ENCODE results near the gene RIC3. TPM values are rescaled to one million over a fixed set of nuclear protein-coding genes. Genes with fewer than 3 reads are reported as not detected.

Gene RIC3
- polyA plus RNA-seq, 4 donors: 0.45 to 3.7 (median 1.8) TPM

DNA sequence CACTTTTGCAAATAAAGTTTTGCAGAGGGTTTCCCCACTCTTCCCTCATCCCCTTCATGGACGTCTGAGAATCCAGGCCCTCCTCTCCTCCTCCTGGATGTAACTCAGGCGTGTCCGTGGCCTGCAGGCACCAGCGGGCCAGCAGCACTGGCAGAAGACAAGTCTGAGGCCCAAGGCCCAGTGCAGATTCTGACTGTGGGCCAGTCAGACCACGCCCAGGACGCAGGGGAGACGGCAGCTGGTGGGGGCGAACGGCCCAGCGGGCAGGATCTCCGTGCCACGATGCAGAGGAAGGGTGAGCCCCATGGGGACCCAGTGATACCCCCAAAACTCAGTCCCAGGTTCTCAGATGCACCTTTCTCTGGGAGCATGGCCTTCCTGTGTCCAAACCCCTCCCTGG, 73.5 kb downstream of the RIC3 start:
- DNase-seq (no peak), FAIRE-seq (no peak)
- Histone ChIP-seq H3K27me3 (ENCODE audit: control insufficient read depth in 3 of 3, insufficient read depth in 3 of 3, low read length in 3 of 3) (no peaks in the 10 kb centered on the region), H3K36me3 (ENCODE audit: control insufficient read depth in 3 of 3, insufficient read depth in 2 of 3, low read depth in 1 of 3, low read length in 3 of 3) (peaks cover 0 to 53% (median 0%) of the 10 kb centered on the region in 3 donors), H3K9me3 (ENCODE audit: control insufficient read depth in 2 of 2, insufficient read depth in 1 of 2, low read depth in 1 of 2, low read length in 1 of 2) (peaks cover 0 to 7% of the 10 kb centered on the region in 2 donors), H3K27ac (ENCODE audit: low read depth in 1 of 3, low read length in 2 of 3) (no peak overlapping the region), H3K4me3 (ENCODE audit: low read depth in 1 of 3, low read length in 3 of 3) (no peak overlapping the region), H3K4me1 (ENCODE audit: control insufficient read depth in 3 of 3, insufficient read depth in 2 of 3, low read depth in 1 of 3, low read length in 2 of 3) (peaks cover 0 to 25% (median 5%) of the 10 kb centered on the region in 3 donors)
- WGBS, 3 donors: 66 to 75% (median 71%) methylated on average over 11 to 12 of the region's 12 CpGs

DNA sequence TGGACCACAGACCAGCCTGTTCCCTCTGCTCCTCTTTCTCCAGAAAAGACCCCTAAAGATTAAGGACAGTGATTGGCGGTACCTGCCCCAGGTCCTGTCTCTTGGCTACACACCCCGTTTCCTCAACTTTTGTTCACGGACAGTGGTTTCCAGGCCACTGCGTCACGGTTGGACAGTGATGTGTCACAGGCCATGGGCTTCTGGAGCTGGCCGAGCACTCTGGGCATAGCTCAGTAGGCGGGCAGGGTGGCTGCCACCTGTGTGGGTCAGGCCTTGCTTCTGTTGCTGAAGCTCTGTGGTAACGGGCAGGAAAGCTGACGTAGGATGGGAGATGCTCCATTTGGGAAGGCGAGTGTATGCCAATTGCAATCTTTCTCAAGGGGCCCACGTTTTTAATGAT, 74.2 kb downstream of the RIC3 start:
- H3K4me1 ChIP-seq (ENCODE audit: control insufficient read depth in 3 of 3, insufficient read depth in 2 of 3, low read depth in 1 of 3, low read length in 2 of 3): peaks cover 0 to 25% (median 5%) of the 10 kb centered on the region in 3 donors
- H3K9me3 ChIP-seq (ENCODE audit: control insufficient read depth in 2 of 2, insufficient read depth in 1 of 2, low read depth in 1 of 2, low read length in 1 of 2): peaks cover 0 to 7% of the 10 kb centered on the region in 2 donors
- 91 to 92% (median 92%) methylated on average over 11 of the region's 11 CpGs for WGBS, 3 donors
- H3K4me3 ChIP-seq (ENCODE audit: low read depth in 1 of 3, low read length in 3 of 3): no peak overlapping the region
- no peak for FAIRE-seq
- H3K27ac ChIP-seq (ENCODE audit: low read depth in 1 of 3, low read length in 2 of 3): peak overlapping the region in 1 of 3 donors; percentile 24
- DNase-seq: no peak
- H3K27me3 ChIP-seq (ENCODE audit: control insufficient read depth in 3 of 3, insufficient read depth in 3 of 3, low read length in 3 of 3): no peaks in the 10 kb centered on the region
- H3K36me3 ChIP-seq (ENCODE audit: control insufficient read depth in 3 of 3, insufficient read depth in 2 of 3, low read depth in 1 of 3, low read length in 3 of 3): peaks cover 0 to 49% (median 0%) of the 10 kb centered on the region in 3 donors

DNA sequence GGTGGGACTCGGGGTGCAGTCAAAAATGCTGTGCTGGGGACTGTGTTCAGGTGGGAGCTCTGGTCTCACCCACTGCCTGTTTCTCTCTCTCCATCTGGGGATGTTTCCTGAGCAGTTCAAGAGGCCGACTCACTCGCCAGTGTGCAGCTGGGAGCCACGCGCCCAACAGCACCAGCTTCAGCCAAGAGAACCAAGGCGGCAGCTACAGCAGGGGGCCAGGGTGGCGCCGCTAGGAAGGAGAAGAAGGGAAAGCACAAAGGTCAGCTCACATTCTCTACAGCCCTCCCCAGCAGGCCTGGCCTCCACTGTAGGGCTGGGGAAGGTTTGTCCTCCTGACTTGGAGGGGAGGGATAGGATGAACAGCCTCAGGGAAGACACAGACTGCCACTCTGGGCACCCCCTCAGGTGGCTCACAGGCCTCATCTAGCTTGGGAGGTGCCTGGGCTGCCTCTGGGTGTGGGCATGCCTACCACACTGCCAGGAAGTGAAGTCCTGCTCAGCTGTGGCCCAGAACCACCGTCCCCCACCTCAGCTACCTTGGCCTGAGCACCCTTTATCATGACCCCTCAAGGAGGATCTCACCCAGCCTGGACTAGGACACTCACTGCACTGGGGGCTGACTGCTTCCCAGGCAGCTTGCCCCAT, 74.8 kb downstream of the RIC3 start:
- Histone ChIP-seq H3K27ac (ENCODE audit: low read depth in 1 of 3, low read length in 2 of 3) (peak overlapping the region in 2 of 3 donors; percentile 24 to 34), H3K36me3 (ENCODE audit: control insufficient read depth in 3 of 3, insufficient read depth in 2 of 3, low read depth in 1 of 3, low read length in 3 of 3) (peaks cover 0 to 49% (median 0%) of the 10 kb centered on the region in 3 donors), H3K27me3 (ENCODE audit: control insufficient read depth in 3 of 3, insufficient read depth in 3 of 3, low read length in 3 of 3) (no peaks in the 10 kb centered on the region), H3K9me3 (ENCODE audit: control insufficient read depth in 2 of 2, insufficient read depth in 1 of 2, low read depth in 1 of 2, low read length in 1 of 2) (peaks cover 0 to 7% of the 10 kb centered on the region in 2 donors), H3K4me3 (ENCODE audit: low read depth in 1 of 3, low read length in 3 of 3) (no peak overlapping the region), H3K4me1 (ENCODE audit: control insufficient read depth in 3 of 3, insufficient read depth in 2 of 3, low read depth in 1 of 3, low read length in 2 of 3) (peaks cover 0 to 25% (median 5%) of the 10 kb centered on the region in 3 donors)
- FAIRE-seq (no peak), DNase-seq (peak; percentile 67 to 82)
- 42 to 66% (median 57%) methylated on average over 6 to 9 of the region's 9 CpGs for WGBS, 3 donors

DNA sequence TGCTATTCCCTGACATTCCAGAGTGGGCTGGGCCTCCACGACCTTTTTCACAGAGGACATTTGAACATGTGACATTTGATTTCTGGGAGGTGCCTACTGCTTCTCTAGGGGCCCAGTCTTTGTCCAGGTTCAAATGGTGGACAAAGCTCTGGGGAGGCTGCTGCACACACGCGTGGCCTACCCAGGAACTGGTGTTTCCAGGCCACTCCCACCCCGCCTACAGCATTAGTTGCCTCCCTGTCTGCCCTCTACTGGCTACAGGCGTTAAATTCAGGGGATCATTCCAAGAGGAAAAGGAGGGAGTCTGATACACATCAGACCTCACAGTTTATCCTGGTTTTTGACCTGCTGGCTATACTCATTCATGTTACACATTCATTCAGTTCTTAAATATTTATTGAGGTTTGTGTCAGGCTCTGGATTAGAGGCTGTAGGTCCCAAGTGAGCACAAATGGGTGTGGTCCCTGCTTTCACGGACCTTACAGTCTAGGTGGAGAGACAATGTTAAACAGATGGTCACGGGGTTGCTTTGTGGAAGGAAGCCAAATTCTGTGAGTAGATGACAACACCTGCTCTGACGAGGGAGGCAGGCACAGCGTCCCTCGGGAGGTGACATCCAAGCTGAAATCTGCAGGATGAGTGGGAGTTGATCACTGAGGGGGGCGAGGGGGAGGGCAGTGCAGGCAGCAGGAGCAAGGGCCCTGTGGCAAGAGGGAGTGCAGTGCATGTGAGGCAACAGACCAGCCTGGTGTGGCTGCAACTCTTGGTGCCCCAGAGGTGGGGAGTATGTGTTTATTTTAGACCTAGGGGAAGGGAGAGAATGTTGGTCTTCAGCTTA, 76.0 kb downstream of the RIC3 start:
- H3K27ac ChIP-seq (ENCODE audit: low read depth in 1 of 3, low read length in 2 of 3): peak overlapping the region in 1 of 3 donors; percentile 9
- H3K4me1 ChIP-seq (ENCODE audit: control insufficient read depth in 3 of 3, insufficient read depth in 2 of 3, low read depth in 1 of 3, low read length in 2 of 3): peaks cover 0 to 25% (median 5%) of the 10 kb centered on the region in 3 donors
- H3K27me3 ChIP-seq (ENCODE audit: control insufficient read depth in 3 of 3, insufficient read depth in 3 of 3, low read length in 3 of 3): no peaks in the 10 kb centered on the region
- peaks cover 0 to 7% of the 10 kb centered on the region in 2 donors for H3K9me3 ChIP-seq (ENCODE audit: control insufficient read depth in 2 of 2, insufficient read depth in 1 of 2, low read depth in 1 of 2, low read length in 1 of 2)
- no peak overlapping the region for H3K4me3 ChIP-seq (ENCODE audit: low read depth in 1 of 3, low read length in 3 of 3)
- DNase-seq: peak; percentile 75 to 76
- WGBS, 3 donors: 29 to 49% (median 40%) methylated on average over 11 of the region's 11 CpGs
- peaks cover 0 to 37% (median 0%) of the 10 kb centered on the region in 3 donors for H3K36me3 ChIP-seq (ENCODE audit: control insufficient read depth in 3 of 3, insufficient read depth in 2 of 3, low read depth in 1 of 3, low read length in 3 of 3)
- FAIRE-seq: no peak

DNA sequence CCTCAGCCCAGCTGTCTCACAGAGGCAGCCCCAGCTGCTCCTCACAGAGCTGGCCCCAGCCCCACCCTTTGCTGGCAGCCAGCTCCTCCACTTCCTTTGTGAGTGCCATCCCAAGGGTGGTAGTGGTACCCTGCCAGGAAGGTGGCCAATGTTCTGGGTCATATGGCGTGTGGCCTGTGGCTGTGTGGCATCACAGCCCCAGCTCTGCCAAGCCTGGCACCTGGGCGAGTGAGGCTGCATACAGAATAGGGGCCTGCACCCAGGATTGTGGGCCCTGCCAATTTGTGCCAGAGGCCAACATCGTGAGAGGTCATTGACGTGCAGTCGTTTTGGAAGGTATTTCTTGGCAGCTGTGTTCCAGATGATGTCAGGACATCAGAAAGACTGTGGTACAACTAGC, 77.1 kb downstream of the RIC3 start:
- Histone ChIP-seq H3K27me3 (ENCODE audit: control insufficient read depth in 3 of 3, insufficient read depth in 3 of 3, low read length in 3 of 3) (no peaks in the 10 kb centered on the region), H3K9me3 (ENCODE audit: control insufficient read depth in 2 of 2, insufficient read depth in 1 of 2, low read depth in 1 of 2, low read length in 1 of 2) (peaks cover 0 to 7% of the 10 kb centered on the region in 2 donors), H3K36me3 (ENCODE audit: control insufficient read depth in 3 of 3, insufficient read depth in 2 of 3, low read depth in 1 of 3, low read length in 3 of 3) (peaks cover 0 to 28% (median 0%) of the 10 kb centered on the region in 3 donors), H3K4me3 (ENCODE audit: low read depth in 1 of 3, low read length in 3 of 3) (no peak overlapping the region), H3K4me1 (ENCODE audit: control insufficient read depth in 3 of 3, insufficient read depth in 2 of 3, low read depth in 1 of 3, low read length in 2 of 3) (peaks cover 0 to 26% (median 5%) of the 10 kb centered on the region in 3 donors), H3K27ac (ENCODE audit: low read depth in 1 of 3, low read length in 2 of 3) (peak overlapping the region in 1 of 3 donors; percentile 9)
- FAIRE-seq: no peak
- 74 to 92% (median 78%) methylated on average over 5 of the region's 5 CpGs for WGBS, 3 donors
- no peak for DNase-seq

DNA sequence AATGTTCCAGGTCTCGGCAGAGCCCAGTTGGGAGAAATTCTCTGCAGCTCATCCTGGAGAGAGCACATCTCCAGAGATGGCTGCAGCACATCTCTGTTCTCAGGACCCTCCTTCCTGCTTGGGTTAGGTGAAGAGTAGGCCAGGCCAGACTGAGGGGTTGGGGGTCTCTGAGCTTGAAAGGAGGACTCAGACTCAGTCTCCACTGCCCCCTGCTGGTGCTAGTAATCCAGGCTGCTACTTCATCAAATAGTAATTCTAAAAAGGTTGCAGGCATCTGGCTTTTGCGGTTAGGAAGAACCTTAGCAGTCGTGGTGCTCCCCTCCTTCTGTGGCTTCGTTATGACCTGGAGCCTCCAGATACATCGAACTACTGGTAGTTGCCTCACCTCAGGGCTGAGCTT, 78.1 kb downstream of the RIC3 start:
- Histone ChIP-seq H3K27me3 (ENCODE audit: control insufficient read depth in 3 of 3, insufficient read depth in 3 of 3, low read length in 3 of 3) (no peaks in the 10 kb centered on the region), H3K36me3 (ENCODE audit: control insufficient read depth in 3 of 3, insufficient read depth in 2 of 3, low read depth in 1 of 3, low read length in 3 of 3) (peaks cover 0 to 22% (median 0%) of the 10 kb centered on the region in 3 donors), H3K4me3 (ENCODE audit: low read depth in 1 of 3, low read length in 3 of 3) (no peak overlapping the region), H3K27ac (ENCODE audit: low read depth in 1 of 3, low read length in 2 of 3) (peak overlapping the region in 1 of 3 donors; percentile 13), H3K4me1 (ENCODE audit: control insufficient read depth in 3 of 3, insufficient read depth in 2 of 3, low read depth in 1 of 3, low read length in 2 of 3) (peaks cover 0 to 27% (median 5%) of the 10 kb centered on the region in 3 donors), H3K9me3 (ENCODE audit: control insufficient read depth in 2 of 2, insufficient read depth in 1 of 2, low read depth in 1 of 2, low read length in 1 of 2) (peaks cover 0 to 7% of the 10 kb centered on the region in 2 donors)
- FAIRE-seq: no peak
- no peak for DNase-seq
- 61 to 78% (median 63%) methylated on average over 5 of the region's 5 CpGs for WGBS, 3 donors

DNA sequence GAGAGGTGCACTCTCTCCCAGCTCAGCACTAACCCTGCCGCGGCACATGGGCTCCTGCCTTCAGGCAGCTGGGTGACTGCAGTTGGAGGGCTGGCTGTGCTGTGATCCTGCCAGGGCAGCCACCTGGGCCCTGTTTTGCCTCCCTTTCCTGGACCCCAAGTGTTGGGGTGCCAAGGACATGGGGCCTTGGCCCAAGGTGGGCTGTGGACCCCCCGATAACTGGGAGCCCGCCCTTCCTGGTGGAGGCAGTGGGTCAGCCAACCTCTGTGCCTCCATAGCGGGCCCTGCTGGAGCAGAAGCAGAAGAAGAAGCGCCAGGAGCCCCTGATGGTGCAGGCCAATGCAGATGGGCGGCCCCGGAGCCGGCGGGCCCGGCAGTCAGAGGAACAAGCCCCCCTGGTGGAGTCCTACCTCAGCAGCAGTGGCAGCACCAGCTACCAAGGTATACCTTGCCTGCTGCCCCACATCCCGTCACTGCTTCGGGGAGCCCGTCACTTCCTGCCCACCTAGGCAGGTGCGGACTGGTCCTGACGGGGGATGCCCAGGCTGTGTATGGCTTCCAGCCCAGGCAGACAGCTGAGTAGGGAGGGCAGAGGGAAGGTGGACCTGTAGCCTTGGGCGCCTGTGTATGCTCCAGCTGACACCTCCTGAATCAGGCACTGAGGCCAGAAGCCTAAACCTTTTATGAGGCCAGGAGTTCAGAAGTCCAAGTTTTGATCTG, 78.9 kb downstream of the RIC3 start:
- H3K27ac ChIP-seq (ENCODE audit: low read depth in 1 of 3, low read length in 2 of 3): no peak overlapping the region
- H3K9me3 ChIP-seq (ENCODE audit: control insufficient read depth in 2 of 2, insufficient read depth in 1 of 2, low read depth in 1 of 2, low read length in 1 of 2): peaks cover 0 to 7% of the 10 kb centered on the region in 2 donors
- DNase-seq: peak; percentile 40 to 50
- no peaks in the 10 kb centered on the region for H3K27me3 ChIP-seq (ENCODE audit: control insufficient read depth in 3 of 3, insufficient read depth in 3 of 3, low read length in 3 of 3)
- peaks cover 0 to 27% (median 5%) of the 10 kb centered on the region in 3 donors for H3K4me1 ChIP-seq (ENCODE audit: control insufficient read depth in 3 of 3, insufficient read depth in 2 of 3, low read depth in 1 of 3, low read length in 2 of 3)
- H3K4me3 ChIP-seq (ENCODE audit: low read depth in 1 of 3, low read length in 3 of 3): no peak overlapping the region
- 60 to 86% (median 66%) methylated on average over 16 to 17 of the region's 17 CpGs for whole genome bisulfite sequencing, 3 donors
- no peak for FAIRE-seq
- peaks cover 0 to 18% (median 0%) of the 10 kb centered on the region in 3 donors for H3K36me3 ChIP-seq (ENCODE audit: control insufficient read depth in 3 of 3, insufficient read depth in 2 of 3, low read depth in 1 of 3, low read length in 3 of 3)

DNA sequence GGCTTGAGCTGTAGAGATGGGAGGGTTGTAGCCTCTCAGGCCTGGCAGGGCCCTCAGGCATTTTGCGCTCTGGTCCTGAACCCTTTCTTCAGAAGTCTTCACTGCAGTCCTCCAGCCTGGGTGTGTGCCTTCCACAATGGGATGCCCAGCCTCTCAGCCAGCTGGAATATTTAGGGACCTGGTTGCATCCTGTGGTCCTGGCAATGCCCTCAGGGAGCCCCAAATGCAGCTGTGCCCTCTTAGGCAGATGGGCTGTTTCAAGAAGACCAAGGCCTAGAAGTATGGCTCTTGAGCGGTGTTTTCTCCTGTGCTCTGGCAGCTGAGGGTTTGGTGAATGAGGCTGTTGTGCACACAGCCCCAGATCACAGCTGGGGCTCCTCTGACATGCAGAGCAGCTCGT, 81.1 kb downstream of the RIC3 start:
- peaks cover 0 to 11% (median 0%) of the 10 kb centered on the region in 3 donors for H3K27me3 ChIP-seq (ENCODE audit: control insufficient read depth in 3 of 3, insufficient read depth in 3 of 3, low read length in 3 of 3)
- H3K9me3 ChIP-seq (ENCODE audit: control insufficient read depth in 2 of 2, insufficient read depth in 1 of 2, low read depth in 1 of 2, low read length in 1 of 2): peaks cover 0 to 7% of the 10 kb centered on the region in 2 donors
- H3K4me1 ChIP-seq (ENCODE audit: control insufficient read depth in 3 of 3, insufficient read depth in 2 of 3, low read depth in 1 of 3, low read length in 2 of 3): peaks cover 0 to 5% (median 0%) of the 10 kb centered on the region in 3 donors
- 76 to 81% (median 78%) methylated on average over 3 of the region's 3 CpGs for WGBS, 3 donors
- no peak overlapping the region for H3K27ac ChIP-seq (ENCODE audit: low read depth in 1 of 3, low read length in 2 of 3)
- peaks cover 0 to 5% (median 0%) of the 10 kb centered on the region in 3 donors for H3K36me3 ChIP-seq (ENCODE audit: control insufficient read depth in 3 of 3, insufficient read depth in 2 of 3, low read depth in 1 of 3, low read length in 3 of 3)
- DNase-seq: no peak
- no peak overlapping the region for H3K4me3 ChIP-seq (ENCODE audit: low read depth in 1 of 3, low read length in 3 of 3)
- FAIRE-seq: no peak
